HCT116 (cell line): ENCODE measurements around the gene PRDM8. TPM values are rescaled to one million over a fixed set of nuclear protein-coding genes. Genes with fewer than 3 reads are reported as not detected.

Experiments
- total RNA-seq: library from RNA; stranded (reverse); gene quantifications from one replicate; pipeline ENCODE4 v1.2.1, GENCODE V29; 2021; ENCODE audit not compliant: unreplicated experiment

PRDM8 gene
- total RNA-seq, 1 experiment from 2014 or later, result 1.4 TPM

Other genes starting within 250 kb of the PRDM8 start
- gene ANTXR2, start 124.3 kb upstream of the PRDM8 start, total RNA-seq, result 6.3 TPM
- not detected for gene FGF5, start 69.2 kb downstream of the PRDM8 start, total RNA-seq
- gene CFAP299, start 138.2 kb downstream of the PRDM8 start, total RNA-seq, result not detected